CD4-positive, alpha-beta T cell (primary cell): ENCODE results near the gene CTIF. TPM values are rescaled to one million over a fixed set of nuclear protein-coding genes. Genes with fewer than 3 reads are reported as not detected.

Experiments used
- ATAC-seq: fragments of 200-7000 bp; cut with Tn5 transposase; one replicate; pipeline ENCODE4 v1.10.0; 2022; ENCODE audit warnings: mild to moderate bottlenecking; ENCODE audit not compliant: poor library complexity
- CTCF ChIA-PET: fragments of 350-600 bp; sonication (Branson Sonifier 250); formaldehyde crosslinking; loops from one replicate; lab custom pipeline; 2021; ENCODE audit warnings: antibody characterized with exemption, inconsistent platforms; lab: Charles Lee
- POLR2A ChIA-PET: fragments of 350-600 bp; sonication (Branson Sonifier 250); formaldehyde crosslinking; loops from one replicate; lab custom pipeline; 2021; ENCODE audit warnings: antibody characterized with exemption, inconsistent platforms; lab: Charles Lee
- DNase-seq, 14 experiments: peaks; one replicate each; pipeline ENCODE4 v3.0.0-alpha.2; 2013 to 2020; ENCODE audit warnings: mixed read lengths in 2 of 14
- H3K27ac ChIP-seq, 2 donors: one replicate each; pipeline versions ENCODE4 v1.5.1 to v1.7.0; 2013; ENCODE audit warnings: low read length in 2 of 2, low read depth in 1 of 2, mild to moderate bottlenecking in 1 of 2
- H3K27me3 ChIP-seq, 2 experiments: 1 replicate in 1 of 2; 2 replicates in 1 of 2; pipeline versions ENCODE4 v1.6.1 to v1.7.0; 2013; ENCODE audit warnings: low read length in 2 of 2, control low read depth in 1 of 2, mild to moderate bottlenecking in 1 of 2, moderate library complexity in 1 of 2; ENCODE audit not compliant: insufficient read depth in 2 of 2, control insufficient read depth in 1 of 2
- H3K36me3 ChIP-seq: one replicate; pipeline ENCODE4 v1.6.1; 2013; ENCODE audit warnings: low read length, control low read depth; ENCODE audit not compliant: insufficient read depth
- H3K4me1 ChIP-seq: one replicate; pipeline ENCODE4 v1.6.1; 2013; ENCODE audit warnings: low read length, control low read depth; ENCODE audit not compliant: insufficient read depth
- H3K4me3 ChIP-seq: one replicate; pipeline ENCODE4 v1.5.1; 2013; ENCODE audit warnings: mild to moderate bottlenecking, low read length, moderate library complexity
- H3K9me3 ChIP-seq, 2 experiments: 1 replicate in 1 of 2; 2 replicates in 1 of 2; pipeline versions ENCODE4 v1.6.1 to v1.7.0; 2013; ENCODE audit warnings: low read length in 2 of 2, mild to moderate bottlenecking in 2 of 2, control low read depth in 1 of 2, moderate library complexity in 1 of 2; ENCODE audit not compliant: control insufficient read depth in 1 of 2, insufficient read depth in 1 of 2
- H3K27ac Mint-ChIP-seq: one replicate; pipeline ENCODE4 v1.8.0; 2020; ENCODE audit warnings: mixed read lengths
- H3K27me3 Mint-ChIP-seq: one replicate; pipeline ENCODE4 v1.8.0; 2021; ENCODE audit warnings: mixed read lengths
- H3K36me3 Mint-ChIP-seq: one replicate; pipeline ENCODE4 v1.8.0; 2021; ENCODE audit warnings: low read depth, mixed read lengths
- H3K4me1 Mint-ChIP-seq: one replicate; pipeline ENCODE4 v1.8.0; 2021; ENCODE audit warnings: low read depth, mixed read lengths
- H3K4me3 Mint-ChIP-seq: one replicate; pipeline ENCODE4 v1.8.0; 2020; ENCODE audit warnings: mild to moderate bottlenecking, mixed read lengths
- H3K9me3 Mint-ChIP-seq: one replicate; pipeline ENCODE4 v1.8.0; 2020; ENCODE audit warnings: mixed read lengths
- CTCF ChIP-seq: fragments of 200-600 bp; IDR thresholded peaks from one replicate; pipeline ENCODE4 v1.8.0; 2022; ENCODE audit warnings: antibody characterized with exemption, mild to moderate bottlenecking
- intact Hi-C, 2 experiments: fragments of 100-400 bp; cut with DNase I in 1 of 2; cut with micrococcal nuclease in 1 of 2; formaldehyde crosslinking; loops; one replicate each; pipeline versions ENCODE4 v1.15.1 to v1.9.0; 2023 to 2025; cut with DNase I, micrococcal nuclease
- total RNA-seq, 174 experiments: library from RNA in 2 of 174; stranded (reverse) in 2 of 174; gene quantifications; one replicate each; pipeline ENCODE4 v1.2.3 and lab custom pipeline; 2021 to 2026

CTIF gene
- total RNA-seq, 2 experiments from 2014 or later = 1.1 to 2.9 TPM

GRCh38 chr18:48780201-48780912 is 241.5 kb downstream of the CTIF start:
- intact Hi-C loops = no loop called here
- Histone ChIP-seq H3K4me3 (no peak overlapping the region), H3K4me1 (peaks cover 32% of the 10 kb centered on the region), H3K27ac (no peak overlapping the region), H3K36me3 (no peaks in the 10 kb centered on the region), H3K27me3 (no peaks in the 10 kb centered on the region), H3K9me3 (no peaks in the 10 kb centered on the region)
- TF ChIP-seq CTCF = no peak
- DNase-seq (no peak), ATAC-seq (no peak)
- Mint-ChIP-seq H3K9me3 (no peaks in the 10 kb centered on the region), H3K36me3 (no peaks in the 10 kb centered on the region), H3K27ac (no peak overlapping the region), H3K4me3 (no peak overlapping the region), H3K4me1 (peaks cover 22% of the 10 kb centered on the region), H3K27me3 (no peaks in the 10 kb centered on the region)
- POLR2A ChIA-PET = no interaction called here
- CTCF ChIA-PET = no interaction called here

GRCh38 chr18:48780913-48781162 is 242.0 kb downstream of the CTIF start:
- Histone ChIP-seq H3K9me3 (no peaks in the 10 kb centered on the region), H3K4me3 (no peak overlapping the region), H3K27me3 (no peaks in the 10 kb centered on the region), H3K27ac (no peak overlapping the region), H3K4me1 (peaks cover 37% of the 10 kb centered on the region), H3K36me3 (no peaks in the 10 kb centered on the region)
- no peak for DNase-seq
- Mint-ChIP-seq H3K4me1 (peaks cover 22% of the 10 kb centered on the region), H3K9me3 (no peaks in the 10 kb centered on the region), H3K27ac (no peak overlapping the region), H3K36me3 (no peaks in the 10 kb centered on the region), H3K4me3 (no peak overlapping the region), H3K27me3 (no peaks in the 10 kb centered on the region)
- intact Hi-C loops = no loop called here
- ChIA-PET CTCF (no interaction called here), POLR2A (no interaction called here)
- no peak for TF ChIP-seq CTCF
- no peak for ATAC-seq

- ChIA-PET POLR2A (no interaction called here), CTCF (no interaction called here)
- Histone ChIP-seq H3K27ac (no peak overlapping the region), H3K4me1 (peaks cover 41% of the 10 kb centered on the region), H3K27me3 (no peaks in the 10 kb centered on the region), H3K9me3 (no peaks in the 10 kb centered on the region), H3K36me3 (no peaks in the 10 kb centered on the region), H3K4me3 (no peak overlapping the region)
- no peaks in the 10 kb centered on the region for H3K27me3 Mint-ChIP-seq
- no peaks in the 10 kb centered on the region for H3K36me3 Mint-ChIP-seq
- H3K4me1 Mint-ChIP-seq = peaks cover 22% of the 10 kb centered on the region
- intact Hi-C loops = no loop called here
- ATAC-seq = no peak
- H3K27ac Mint-ChIP-seq = no peak overlapping the region
- peak in 2 of 14 experiments; percentile 37 to 44 for DNase-seq
- no peak overlapping the region for H3K4me3 Mint-ChIP-seq
- no peak for TF ChIP-seq CTCF
- no peaks in the 10 kb centered on the region for H3K9me3 Mint-ChIP-seq
Observed at GRCh38 chr18:48781163-48781987, 242.5 kb downstream of the CTIF start.
